ENCODE results near the gene MLH1. TPM values are rescaled to one million over a fixed set of nuclear protein-coding genes. Genes with fewer than 3 reads are reported as not detected.
"Not testable (repeated sequence)": the region's sequence is repeated elsewhere in the genome, so short reads cannot be mapped to it uniquely, and the experiment has no call there.

The MLH1 gene
- polyA plus RNA-seq, 6 donors from 2014 or later, result 24.4 to 39.9 (median 26.7) TPM

- H3K27me3 Mint-ChIP-seq, result no peaks in the 10 kb centered on the region
- DNase-seq (no peak), ATAC-seq (ENCODE audit: low read depth in 2 of 2) (no peak)
- no peaks in the 10 kb centered on the region for H3K9me3 Mint-ChIP-seq
- no peak overlapping the region for H3K27ac Mint-ChIP-seq
- no peak overlapping the region for H3K4me3 Mint-ChIP-seq
- peaks cover 9 to 22% (median 21%) of the 10 kb centered on the region in 3 donors for H3K4me1 Mint-ChIP-seq
- H3K36me3 Mint-ChIP-seq, result no peaks in the 10 kb centered on the region
These were observed 32.8 kb upstream of the MLH1 start for GRCh38 chr3:36960502-36960901.

GRCh38 chr3:36963008-36963407 is 30.3 kb upstream of the MLH1 start:
- not testable (repeated sequence) for H3K36me3 Mint-ChIP-seq
- peak overlapping the region in 1 of 8 donors; percentile 21 for H3K4me3 Mint-ChIP-seq

GRCh38 chr3:36964331-36964730 is 29.0 kb upstream of the MLH1 start:
- Mint-ChIP-seq H3K4me1 (peaks cover 16 to 20% (median 20%) of the 10 kb centered on the region in 3 donors), H3K27ac (peak overlapping the region in 1 of 6 donors; percentile 16), H3K4me3 (no peak overlapping the region), H3K36me3 (no peaks in the 10 kb centered on the region), H3K27me3 (no peaks in the 10 kb centered on the region), H3K9me3 (no peaks in the 10 kb centered on the region)
- ATAC-seq (ENCODE audit: low read depth in 2 of 2), result no peak
- no peak for DNase-seq

More at GRCh38 chr3:36963008-36963407, 30.3 kb upstream of the MLH1 start:
- not testable (repeated sequence) for DNase-seq; ATAC-seq (ENCODE audit: low read depth in 2 of 2); H3K27ac Mint-ChIP-seq; H3K9me3 Mint-ChIP-seq; H3K27me3 Mint-ChIP-seq
- peaks cover 9 to 22% (median 20%) of the 10 kb centered on the region in 3 donors for H3K4me1 Mint-ChIP-seq

- H3K4me3 Mint-ChIP-seq, result peak overlapping the region in 1 of 8 donors; percentile 21
- H3K27ac Mint-ChIP-seq, result peak overlapping the region in 3 of 6 donors; percentile 16 to 88 (median 21)
- ATAC-seq (ENCODE audit: low read depth in 2 of 2) (peak; percentile 60 to 64), DNase-seq (no peak)
- H3K36me3 Mint-ChIP-seq, result no peaks in the 10 kb centered on the region
- peaks cover 20 to 25% (median 24%) of the 10 kb centered on the region in 3 donors for H3K4me1 Mint-ChIP-seq
- H3K9me3 Mint-ChIP-seq, result no peaks in the 10 kb centered on the region
- H3K27me3 Mint-ChIP-seq, result no peaks in the 10 kb centered on the region
These were observed 28.5 kb upstream of the MLH1 start for GRCh38 chr3:36964817-36965216.

- H3K27me3 Mint-ChIP-seq, result no peaks in the 10 kb centered on the region
- H3K4me3 Mint-ChIP-seq, result no peak overlapping the region
- H3K36me3 Mint-ChIP-seq, result no peaks in the 10 kb centered on the region
- H3K27ac Mint-ChIP-seq, result peak overlapping the region in 1 of 6 donors; percentile 88
- no peaks in the 10 kb centered on the region for H3K9me3 Mint-ChIP-seq
- ATAC-seq (ENCODE audit: low read depth in 2 of 2) (no peak), DNase-seq (no peak)
- peaks cover 25 to 31% (median 29%) of the 10 kb centered on the region in 3 donors for H3K4me1 Mint-ChIP-seq
These were observed 27.9 kb upstream of the MLH1 start for GRCh38 chr3:36965440-36965839.

- ATAC-seq (ENCODE audit: low read depth in 2 of 2) (no peak), DNase-seq (no peak)
- H3K9me3 Mint-ChIP-seq, result no peaks in the 10 kb centered on the region
- peaks cover 29 to 36% (median 33%) of the 10 kb centered on the region in 3 donors for H3K4me1 Mint-ChIP-seq
- no peaks in the 10 kb centered on the region for H3K36me3 Mint-ChIP-seq
- no peaks in the 10 kb centered on the region for H3K27me3 Mint-ChIP-seq
- H3K27ac Mint-ChIP-seq, result peak overlapping the region; percentile 39 to 98 (median 96)
- peak overlapping the region in 3 of 8 donors; percentile 25 to 56 (median 35) for H3K4me3 Mint-ChIP-seq
These were observed 24.2 kb upstream of the MLH1 start for GRCh38 chr3:36969085-36969484.

GRCh38 chr3:36969540-36970432 is 23.5 kb upstream of the MLH1 start:
- DNase-seq, result peak; percentile 69
- H3K4me3 Mint-ChIP-seq, result peak overlapping the region in 6 of 8 donors; percentile 25 to 73 (median 67)
- peak overlapping the region; percentile 87 to 98 (median 96) for H3K27ac Mint-ChIP-seq
- no peaks in the 10 kb centered on the region for H3K36me3 Mint-ChIP-seq
- no peaks in the 10 kb centered on the region for H3K9me3 Mint-ChIP-seq
- no peaks in the 10 kb centered on the region for H3K27me3 Mint-ChIP-seq
- H3K4me1 Mint-ChIP-seq, result peaks cover 28 to 31% (median 28%) of the 10 kb centered on the region in 3 donors
- peak; percentile 97 to 99 for ATAC-seq (ENCODE audit: low read depth in 2 of 2)

- Mint-ChIP-seq H3K27me3 (no peaks in the 10 kb centered on the region), H3K36me3 (no peaks in the 10 kb centered on the region), H3K27ac (no peak overlapping the region), H3K4me1 (peaks cover 20 to 22% (median 20%) of the 10 kb centered on the region in 3 donors), H3K4me3 (no peak overlapping the region), H3K9me3 (no peaks in the 10 kb centered on the region)
- ATAC-seq (ENCODE audit: low read depth in 2 of 2) (no peak), DNase-seq (no peak)
These were observed 21.2 kb upstream of the MLH1 start for GRCh38 chr3:36972163-36972562.

GRCh38 chr3:36973139-36973538 is 20.2 kb upstream of the MLH1 start:
- Mint-ChIP-seq H3K36me3 (no peaks in the 10 kb centered on the region), H3K9me3 (peaks cover 0 to 5% (median 0%) of the 10 kb centered on the region in 7 donors), H3K27ac (peak overlapping the region in 1 of 6 donors; percentile 20), H3K27me3 (no peaks in the 10 kb centered on the region), H3K4me3 (no peak overlapping the region), H3K4me1 (peaks cover 20 to 22% (median 20%) of the 10 kb centered on the region in 3 donors)
- ATAC-seq (ENCODE audit: low read depth in 2 of 2), result no peak
- no peak for DNase-seq

- no peak overlapping the region for H3K27ac Mint-ChIP-seq
- no peaks in the 10 kb centered on the region for H3K27me3 Mint-ChIP-seq
- no peak overlapping the region for H3K4me3 Mint-ChIP-seq
- peaks cover 15 to 17% of the 10 kb centered on the region in 2 donors for H3K36me3 Mint-ChIP-seq
- DNase-seq (no peak), ATAC-seq (ENCODE audit: low read depth in 2 of 2) (no peak)
- peaks cover 2 to 14% (median 6%) of the 10 kb centered on the region in 7 donors for H3K9me3 Mint-ChIP-seq
- no peaks in the 10 kb centered on the region for H3K4me1 Mint-ChIP-seq
These were observed 12.3 kb upstream of the MLH1 start for GRCh38 chr3:36981006-36981405.

GRCh38 chr3:36988356-36988755 is 5.0 kb upstream of the MLH1 start:
- Mint-ChIP-seq H3K4me1 (peaks cover 16 to 30% (median 25%) of the 10 kb centered on the region in 3 donors), H3K4me3 (peak overlapping the region; percentile 41 to 76 (median 58)), H3K36me3 (peaks cover 10 to 15% of the 10 kb centered on the region in 2 donors), H3K27me3 (no peaks in the 10 kb centered on the region), H3K27ac (peak overlapping the region in 5 of 6 donors; percentile 49 to 85 (median 75)), H3K9me3 (peaks cover 0 to 2% (median 0%) of the 10 kb centered on the region in 7 donors)
- no peak for ATAC-seq (ENCODE audit: low read depth in 2 of 2)
- DNase-seq, result peak; percentile 51

- Mint-ChIP-seq H3K4me1 (peaks cover 16 to 30% (median 25%) of the 10 kb centered on the region in 3 donors), H3K27me3 (no peaks in the 10 kb centered on the region), H3K27ac (peak overlapping the region; percentile 15 to 85 (median 75)), H3K36me3 (peaks cover 10 to 15% of the 10 kb centered on the region in 2 donors), H3K9me3 (peaks cover 0 to 2% (median 0%) of the 10 kb centered on the region in 7 donors), H3K4me3 (peak overlapping the region in 7 of 8 donors; percentile 54 to 84 (median 70))
- no peak for ATAC-seq (ENCODE audit: low read depth in 2 of 2)
- DNase-seq, result peak; percentile 26
These were observed 4.3 kb upstream of the MLH1 start for GRCh38 chr3:36989005-36989404.

GRCh38 chr3:36989568-36989967 is 3.8 kb upstream of the MLH1 start:
- Mint-ChIP-seq H3K27ac (peak overlapping the region in 3 of 6 donors; percentile 79 to 85 (median 84)), H3K9me3 (peaks cover 0 to 2% (median 0%) of the 10 kb centered on the region in 7 donors), H3K4me3 (peak overlapping the region in 6 of 8 donors; percentile 54 to 84 (median 69)), H3K36me3 (peaks cover 10 to 15% of the 10 kb centered on the region in 2 donors), H3K4me1 (peaks cover 16 to 30% (median 25%) of the 10 kb centered on the region in 3 donors), H3K27me3 (no peaks in the 10 kb centered on the region)
- ATAC-seq (ENCODE audit: low read depth in 2 of 2), result no peak
- DNase-seq, result no peak
